BE2C (cell line): Measurements from ENCODE around the gene DBP.
A peak's percentile ranks its signal among the peaks of the same experiment; 100 is the strongest.

Experiments
- DNase-seq: peaks from one replicate; pipeline ENCODE4 v3.0.0-alpha.2; 2020
- H3K27me3 ChIP-seq: fragments of 250-450 bp; sonication (Bioruptor Pico); 2 replicates; pipeline ENCODE4 v1.5.1; 2020; ENCODE audit warnings: mild to moderate bottlenecking
- H3K36me3 ChIP-seq: fragments of 250-450 bp; sonication (Bioruptor Pico); 2 replicates; pipeline ENCODE4 v1.5.1; 2020; ENCODE audit warnings: mild to moderate bottlenecking
- H3K4me1 ChIP-seq: fragments of 250-450 bp; sonication (Bioruptor Pico); 2 replicates; pipeline ENCODE4 v1.5.1; 2020
- H3K4me3 ChIP-seq: 2 replicates; pipeline ENCODE4 v1.5.1; 2011; ENCODE audit warnings: low read depth, low read length
- H3K9me3 ChIP-seq: fragments of 250-450 bp; sonication (Bioruptor Pico); 2 replicates; pipeline ENCODE4 v1.5.1; 2020
- CTCF ChIP-seq: IDR thresholded peaks from 2 replicates; pipeline ENCODE4 v1.5.1; 2012; ENCODE audit warnings: mild to moderate bottlenecking, low read depth, low read length

The DBP gene

GRCh38 chr19:48639483-48640375 lies 2.5 kb upstream of the DBP start:
- Histone ChIP-seq H3K36me3 (no peaks in the 10 kb centered on the region), H3K4me1 (peaks cover 10% of the 10 kb centered on the region), H3K27me3 (no peaks in the 10 kb centered on the region), H3K4me3 (no peak overlapping the region), H3K9me3 (no peaks in the 10 kb centered on the region)
- no peak for DNase-seq
- no peak for TF ChIP-seq CTCF

GRCh38 chr19:48638831-48639381 lies 1.7 kb upstream of the DBP start:
- H3K4me3 ChIP-seq = no peak overlapping the region
- peak; percentile 29 for DNase-seq
- peaks cover 16% of the 10 kb centered on the region for H3K4me1 ChIP-seq
- no peak for TF ChIP-seq CTCF
- H3K36me3 ChIP-seq = no peaks in the 10 kb centered on the region
- H3K9me3 ChIP-seq = no peaks in the 10 kb centered on the region
- H3K27me3 ChIP-seq = no peaks in the 10 kb centered on the region

GRCh38 chr19:48637948-48638830 lies 1.0 kb upstream of the DBP start:
- peak; percentile 83 for DNase-seq
- peak; percentile 11; the same call in 1 of the 2 replicates for TF ChIP-seq CTCF
- no peaks in the 10 kb centered on the region for H3K27me3 ChIP-seq
- peaks cover 22% of the 10 kb centered on the region for H3K4me1 ChIP-seq
- peak overlapping the region; percentile 29 for H3K4me3 ChIP-seq
- H3K9me3 ChIP-seq = no peaks in the 10 kb centered on the region
- H3K36me3 ChIP-seq = no peaks in the 10 kb centered on the region

- Histone ChIP-seq H3K36me3 (no peaks in the 10 kb centered on the region), H3K9me3 (no peaks in the 10 kb centered on the region), H3K4me1 (peaks cover 22% of the 10 kb centered on the region), H3K27me3 (no peaks in the 10 kb centered on the region), H3K4me3 (peak overlapping the region; percentile 65)
- TF ChIP-seq CTCF = no peak
- peak; percentile 99 for DNase-seq
These were observed 319 bp upstream of the DBP start for GRCh38 chr19:48637449-48637947.

- peaks cover 22% of the 10 kb centered on the region for H3K4me1 ChIP-seq
- no peaks in the 10 kb centered on the region for H3K27me3 ChIP-seq
- no peak for TF ChIP-seq CTCF
- peak overlapping the region; percentile 65 for H3K4me3 ChIP-seq
- no peak for DNase-seq
- no peaks in the 10 kb centered on the region for H3K36me3 ChIP-seq
- no peaks in the 10 kb centered on the region for H3K9me3 ChIP-seq
These were observed 967 bp downstream of the DBP start for GRCh38 chr19:48635966-48636858.
